Heart right ventricle (tissue), 16 donors: Measurements from ENCODE around the gene GNG12. TPM values are rescaled to one million over a fixed set of nuclear protein-coding genes. Genes with fewer than 3 reads are reported as not detected.

Experiments
- ATAC-seq, 8 donors: fragments of 200-7000 bp; cut with Tn5 transposase; one replicate each; pipeline ENCODE4 v1.9.1; 2020; ENCODE audit warnings: mild to moderate bottlenecking in 8 of 8, moderate library complexity in 8 of 8, moderate number of reproducible peaks in 1 of 8
- DNase-seq, 2 donors: peaks; one replicate each; pipeline ENCODE4 v3.0.0-alpha.2; 2020
- H3K27ac ChIP-seq, 10 donors: fragments of 200-600 bp; sonication (generic) in 2 of 10; one replicate each; pipeline versions ENCODE4 v1.5.0 to v1.8.0; 2020 to 2022; ENCODE audit warnings: mild to moderate bottlenecking in 3 of 10
- H3K27me3 ChIP-seq, 7 donors: fragments of 200-600 bp; one replicate each; pipeline ENCODE4 v1.8.0; 2021 to 2022; ENCODE audit warnings: mild to moderate bottlenecking in 2 of 7
- H3K36me3 ChIP-seq, 9 donors: fragments of 200-600 bp; sonication (generic) in 1 of 9; one replicate each; pipeline versions ENCODE4 v1.5.0 to v1.8.0; 2020 to 2022; ENCODE audit warnings: mild to moderate bottlenecking in 2 of 9
- H3K4me1 ChIP-seq, 9 donors: fragments of 200-600 bp; sonication (generic) in 1 of 9; one replicate each; pipeline versions ENCODE4 v1.5.0 to v1.8.0; 2020 to 2022; ENCODE audit warnings: mild to moderate bottlenecking in 4 of 9
- H3K4me3 ChIP-seq, 10 donors: fragments of 200-600 bp; sonication (generic) in 2 of 10; one replicate each; pipeline versions ENCODE4 v1.5.0 to v1.8.0; 2020 to 2022; ENCODE audit warnings: mild to moderate bottlenecking in 7 of 10, moderate library complexity in 2 of 10
- H3K9me3 ChIP-seq, 11 donors: fragments of 200-600 bp in 10 of 11; sonication (generic) in 2 of 11; one replicate each; pipeline versions ENCODE4 v1.5.0 to v1.8.0; 2013 to 2022; ENCODE audit warnings: mild to moderate bottlenecking in 2 of 11, control low read depth in 1 of 11, moderate library complexity in 1 of 11
- WGBS, 2 donors: extraction: QIAGEN DNeasy Blood & Tissue Kit; methylation state at CpG; one replicate each; pipeline ENCODE4 v1.1.7; 2013; ENCODE audit warnings: inconsistent platforms in 1 of 2; 5-methylcytosine and 5-hydroxymethylcytosine counted together
- intact Hi-C, 10 donors: fragments of 100-400 bp; cut with DNase I; formaldehyde crosslinking; loops; one replicate each; pipeline versions ENCODE4 v1.11.1 to v1.14.2; 2022
- long read RNA-seq, 3 donors: library from polyadenylated mRNA; unstranded; transcript quantifications; one replicate each; pipeline ENCODE4 v2.0.0, GENCODE V29; 2020 to 2021
- polyA plus RNA-seq, 2 donors: library from polyadenylated mRNA; stranded (reverse); fragments of 200-250 nt; gene quantifications; one replicate each; pipeline ENCODE4 v1.2.3, GENCODE V29; 2013
- total RNA-seq, 10 donors: library from RNA; stranded (reverse); fragmentation: NEBNext Ultra II Directional in 3 of 10; extraction: Animal tissue kit (Norgen Biotek cat#: 25700) in 3 of 10; gene quantifications; one replicate each; pipeline versions ENCODE4 v1.2.1 to v1.2.4, GENCODE V29; 2021 to 2023
- TF ChIP-seq, protein P1 (sequence below), 9 donors: fragments of 200-600 bp; sonication (generic) in 2 of 9; IDR thresholded peaks; one replicate each; pipeline versions ENCODE4 v1.5.0 to v1.8.0; 2021 to 2022; ENCODE audit warnings: antibody characterized with exemption in 9 of 9, mild to moderate bottlenecking in 5 of 9, moderate library complexity in 1 of 9
- donor health status: Arrhythmogenic right ventricular cardiomyopathy.
- donor health status: ischemic (EF 13 %, LVEDD 7.1; RV severe dilation, severe dysfunction).
- donor health status: healthy with polysubstance abuse.
- donor health status: DM: no; HTN: yes; CAD: no.
- donor health status: DM: no; HTN: no; CAD: no.
- donor health status: ischemic (EF 25% LVEDD 6.9; RV normal size, moderate dysfunction).
- donor health status: ischemic (EF 25% LVEDD 5.7; RV mildly dilated, moderate dysfunction).
- donor health status: healthy.
- donor health status: DM: yes; HTN: yes; CAD: no.
- donor health status: Ischemic cardiomyopathy.
- donor health status: ischemic (EF 35%, LVEDD 5.7; RV mildly dilated, moderate dysfunction).
- donor health status: nonischemic (EF 11% LVEDD 7.7; RV severe dilation, severe dysfunction).
- donor health status: DM: yes; HTN: yes; CAD: no.
- donor health status: PGD.
- donor health status: ischemic (EF 29% LVEDD 5.4; RV normal size, mild dysfunction).
- donor health status: nonischemic (EF 23%, LVEDD 6.1; RV moderate dilation, normal function).

Gene GNG12
- total RNA-seq = 10 to 100 TPM; 32.0 to 49.4 (median 35.8) TPM
- 10 to 100 TPM in 1 of 2 donors, 1 to 10 TPM in 1; 8.5 to 23.3 TPM for polyA plus RNA-seq
- long read RNA-seq, donor 1, full-length matches to known transcripts = 45 of 57 reads
- long read RNA-seq, donor 1, partial matches to known transcripts = 3 of 57 reads
- long read RNA-seq, donor 1, other reads (novel, unspliced or antisense) = 9 of 57 reads
- long read RNA-seq, donor 2, full-length matches to known transcripts = 73 of 94 reads
- long read RNA-seq, donor 2, partial matches to known transcripts = 7 of 94 reads
- long read RNA-seq, donor 2, other reads (novel, unspliced or antisense) = 14 of 94 reads
- long read RNA-seq, donor 3, full-length matches to known transcripts = 76 of 127 reads
- long read RNA-seq, donor 3, partial matches to known transcripts = 7 of 127 reads
- long read RNA-seq, donor 3, other reads (novel, unspliced or antisense) = 44 of 127 reads

DNA sequence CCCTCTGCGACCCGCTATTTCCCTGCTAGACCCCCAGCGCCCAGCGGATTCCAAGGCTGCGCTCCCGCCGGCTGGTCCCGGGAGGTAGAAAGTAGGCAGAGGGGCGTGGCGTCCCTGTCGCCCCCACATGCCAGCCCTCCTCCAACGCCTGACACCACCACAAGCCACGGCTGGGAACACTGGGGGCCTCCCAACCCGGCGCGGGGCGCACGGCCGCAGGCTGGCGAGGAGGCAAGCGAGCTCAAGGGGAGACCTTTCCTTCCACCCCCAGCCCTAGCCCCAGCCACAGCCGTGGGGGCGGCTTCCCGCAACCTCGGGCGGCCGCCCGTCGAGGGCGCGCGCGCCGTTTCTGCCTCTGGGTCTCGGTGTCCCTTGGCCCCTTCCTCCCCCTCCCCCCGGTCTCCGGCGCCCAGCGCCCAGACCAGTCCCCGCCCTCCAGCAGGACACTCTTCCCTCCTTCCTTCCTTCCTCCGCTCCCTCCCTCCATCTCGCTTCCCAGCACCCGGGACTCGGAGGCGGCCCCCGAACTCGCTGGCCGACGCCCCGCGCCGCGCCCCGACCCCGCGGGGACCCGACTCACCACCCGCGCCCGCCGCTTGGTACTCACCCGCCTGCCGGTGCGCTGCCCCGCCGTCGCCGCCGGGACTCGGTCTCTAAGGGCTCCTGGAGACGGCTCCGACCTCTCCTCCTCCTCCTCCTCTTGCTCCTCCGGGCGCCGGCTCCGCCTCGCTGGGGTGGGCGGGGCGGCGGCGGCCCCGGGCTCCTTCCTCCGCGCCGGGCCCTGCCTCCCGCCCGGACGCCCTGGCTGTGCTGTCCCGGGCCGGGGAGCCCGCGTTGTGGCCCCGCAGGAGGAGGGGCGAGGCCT is at the start of gene GNG12:
Gene GNG12, minus strand, starts transcription at position 731 of the 865 bp plus-strand sequence. CDS start 125,781 bp downstream, outside the sequence.
- peak; percentile 68 to 75 for DNase-seq
- ATAC-seq = peak; percentile 69 to 93 (median 86)
- peak within 1 kb of the TSS; percentile 53 to 89 (median 84) for H3K27ac ChIP-seq
- TF ChIP-seq, protein P1, sequence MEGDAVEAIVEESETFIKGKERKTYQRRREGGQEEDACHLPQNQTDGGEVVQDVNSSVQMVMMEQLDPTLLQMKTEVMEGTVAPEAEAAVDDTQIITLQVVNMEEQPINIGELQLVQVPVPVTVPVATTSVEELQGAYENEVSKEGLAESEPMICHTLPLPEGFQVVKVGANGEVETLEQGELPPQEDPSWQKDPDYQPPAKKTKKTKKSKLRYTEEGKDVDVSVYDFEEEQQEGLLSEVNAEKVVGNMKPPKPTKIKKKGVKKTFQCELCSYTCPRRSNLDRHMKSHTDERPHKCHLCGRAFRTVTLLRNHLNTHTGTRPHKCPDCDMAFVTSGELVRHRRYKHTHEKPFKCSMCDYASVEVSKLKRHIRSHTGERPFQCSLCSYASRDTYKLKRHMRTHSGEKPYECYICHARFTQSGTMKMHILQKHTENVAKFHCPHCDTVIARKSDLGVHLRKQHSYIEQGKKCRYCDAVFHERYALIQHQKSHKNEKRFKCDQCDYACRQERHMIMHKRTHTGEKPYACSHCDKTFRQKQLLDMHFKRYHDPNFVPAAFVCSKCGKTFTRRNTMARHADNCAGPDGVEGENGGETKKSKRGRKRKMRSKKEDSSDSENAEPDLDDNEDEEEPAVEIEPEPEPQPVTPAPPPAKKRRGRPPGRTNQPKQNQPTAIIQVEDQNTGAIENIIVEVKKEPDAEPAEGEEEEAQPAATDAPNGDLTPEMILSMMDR (IDR thresholded peaks at IDR 0.05) = no peak
- WGBS, 2 donors = 0 to 1% methylated on average over 79 to 94 of the region's 94 CpGs
- H3K9me3 ChIP-seq = no peaks in the 10 kb centered on the region
- H3K4me3 ChIP-seq = peak within 1 kb of the TSS; percentile 60 to 94 (median 80)
- peaks cover 0 to 33% (median 18%) of the 10 kb centered on the region in 9 donors for H3K4me1 ChIP-seq
- intact Hi-C loops = loop anchor here (5.0 to 10.0 kb wide), 7 partner anchors 56 to 298 kb away; partner anchors contain the start of gene GADD45A (in 1 of the 10)
- peaks cover 0 to 12% (median 0%) of the 10 kb centered on the region in 9 donors for H3K36me3 ChIP-seq
- H3K27me3 ChIP-seq = peaks cover 0 to 61% (median 0%) of the 10 kb centered on the region in 7 donors

DNA sequence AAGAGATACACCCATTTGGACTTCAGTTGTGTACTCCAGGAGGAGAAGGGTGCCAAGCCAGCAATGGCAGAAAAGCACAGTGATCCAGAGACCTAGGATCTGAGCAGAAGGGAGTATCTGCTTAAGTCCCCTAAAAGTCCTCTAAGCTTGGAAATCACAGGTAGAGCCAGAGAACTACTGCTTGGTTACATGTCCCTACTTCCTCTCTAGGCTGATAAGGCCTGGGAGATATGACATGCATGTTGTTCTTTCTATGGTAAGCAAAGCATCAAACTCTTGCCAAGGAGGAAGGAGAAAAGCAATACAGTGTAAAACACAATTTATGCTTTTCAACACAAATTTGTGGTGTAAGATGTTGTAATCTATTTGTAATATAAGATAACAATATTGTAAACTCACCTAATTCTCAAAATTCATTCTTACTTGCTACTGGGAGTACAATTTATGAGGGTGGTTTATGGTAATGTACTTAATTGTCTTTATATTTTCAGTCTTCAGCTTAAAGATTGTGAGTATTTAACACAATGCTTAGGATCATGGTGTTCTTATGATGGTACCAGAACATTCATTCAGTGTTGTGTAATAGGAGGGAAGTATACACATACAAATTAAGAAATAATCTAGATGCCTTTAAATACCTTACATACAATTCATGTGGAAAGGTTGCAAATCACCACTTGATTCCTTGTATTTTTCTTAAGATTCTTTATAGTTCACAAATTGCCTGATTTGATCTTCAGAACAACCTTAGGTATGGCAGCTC is 49.1 kb upstream of the GNG12 start:
- H3K4me3 ChIP-seq = no peak overlapping the region
- no peak for ATAC-seq
- no peaks in the 10 kb centered on the region for H3K9me3 ChIP-seq
- peaks cover 0 to 18% (median 0%) of the 10 kb centered on the region in 9 donors for H3K4me1 ChIP-seq
- no peaks in the 10 kb centered on the region for H3K36me3 ChIP-seq
- DNase-seq = no peak
- H3K27me3 ChIP-seq = no peaks in the 10 kb centered on the region
- no peak overlapping the region for H3K27ac ChIP-seq
- intact Hi-C loops = no loop called here
- TF ChIP-seq, protein P1 (IDR thresholded peaks at IDR 0.05) = no peak

DNA sequence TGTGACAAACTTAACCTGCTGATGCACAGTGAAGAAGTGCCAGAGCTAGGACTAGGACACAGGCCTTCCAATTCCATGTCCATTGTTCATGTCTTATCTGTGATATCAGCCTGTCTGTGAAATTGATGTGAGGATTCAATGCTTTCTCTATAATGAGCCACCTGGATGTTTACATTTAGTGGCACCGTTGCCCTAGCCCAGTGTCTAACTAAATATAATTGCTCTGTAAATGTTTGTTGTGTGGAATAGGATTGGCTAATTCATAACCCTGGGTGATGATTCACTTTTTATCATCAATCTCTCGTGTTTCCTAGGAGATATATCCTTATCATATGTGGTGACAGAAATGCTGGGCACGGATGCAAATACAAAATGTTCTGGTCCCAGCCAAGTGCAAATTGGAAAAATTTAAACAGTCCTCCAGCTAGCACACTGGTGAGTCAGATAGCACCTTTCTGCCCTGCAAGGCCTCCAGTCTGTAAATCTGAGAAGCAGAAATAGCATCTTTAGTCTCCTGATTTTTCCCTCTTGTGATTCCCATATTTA is 46.9 kb upstream of the GNG12 start:
- WGBS, 2 donors = 22 to 37% methylated on average over 3 of the region's 3 CpGs
- DNase-seq (no peak), ATAC-seq (peak in 5 of 8 donors; percentile 31 to 92 (median 90))
- intact Hi-C loops = loop anchor here in 1 of 10 donors (2.0 kb wide), 1 partner anchor 67 kb away; no protein-coding TSS in a partner anchor
- peaks cover 0 to under 1% (median 0%) of the 10 kb centered on the region in 11 donors for H3K9me3 ChIP-seq
- no peak overlapping the region for H3K4me3 ChIP-seq
- no peaks in the 10 kb centered on the region for H3K36me3 ChIP-seq
- H3K4me1 ChIP-seq = peaks cover 0 to 18% (median 0%) of the 10 kb centered on the region in 9 donors
- H3K27me3 ChIP-seq = no peaks in the 10 kb centered on the region
- no peak overlapping the region for H3K27ac ChIP-seq
- TF ChIP-seq, protein P1 (IDR thresholded peaks at IDR 0.05) = no peak
